GM12878 (cell line): ENCODE measurements around the gene EPS8. TPM values are rescaled to one million over a fixed set of nuclear protein-coding genes. Genes with fewer than 3 reads are reported as not detected.

Source experiments
- ATAC-seq: fragments of 200-7000 bp; cut with Tn5 transposase; 3 replicates; pipeline ENCODE4 v1.9.1; 2020; ENCODE audit warnings: mild to moderate bottlenecking, moderate library complexity
- BruUV-seq: library from RNA; stranded (reverse); fragments of 400-500 nt; replicated peaks from 2 replicates; lab custom pipeline; 2021; lab: Mats Ljungman, UMichigan
- CTCF ChIA-PET: fragments of 300-600 bp; sonication (Branson Sonifier 250); formaldehyde crosslinking; extraction: SDS; loops from one replicate; lab custom pipeline; 2021; ENCODE audit warnings: inconsistent platforms; lab: Yijun Ruan, JAX
- POLR2A ChIA-PET: fragments of 350-600 bp; formaldehyde crosslinking; extraction: SDS; loops from one replicate; lab custom pipeline; 2021; ENCODE audit warnings: inconsistent platforms; lab: Charles Lee
- RAD21 ChIA-PET: fragments of 300-600 bp; sonication (Branson Sonifier 250); formaldehyde crosslinking; loops from one replicate; lab custom pipeline; 2023; ENCODE audit warnings: antibody characterized with exemption; ENCODE audit not compliant: unreplicated experiment; lab: Charles Lee
- SMC1A ChIA-PET: fragments of 300-600 bp; sonication (Branson Sonifier 250); formaldehyde crosslinking; loops from one replicate; lab custom pipeline; 2023; ENCODE audit not compliant: unreplicated experiment, uncharacterized antibody; lab: Charles Lee
- DNase-seq: peaks from one replicate; pipeline ENCODE4 v3.0.0-alpha.2; 2011; ENCODE audit warnings: low read depth, low spot score
- FAIRE-seq: peaks from 3 replicates; lab custom pipeline; 2011; peaks lifted over from hg19 to GRCh38; lab: Jason Lieb, UNC
- H2AFZ ChIP-seq: 2 replicates; pipeline ENCODE4 v1.6.0; 2011; ENCODE audit warnings: low read depth, low read length, control low read depth; ENCODE audit not compliant: control insufficient read depth
- H3K27ac ChIP-seq: 2 replicates; pipeline ENCODE4 v1.5.1; 2011; ENCODE audit warnings: control low read depth; ENCODE audit not compliant: control insufficient read depth, insufficient read depth
- H3K27me3 ChIP-seq, 2 experiments: replicated peaks in 1 of 2; 2 replicates each; pipeline versions ENCODE4 v1.6.0 to v1.6.1; 2011; ENCODE audit warnings: low read length in 1 of 2; ENCODE audit not compliant: control insufficient read depth in 2 of 2, insufficient read depth in 2 of 2
- H3K36me3 ChIP-seq, 2 experiments: 2 replicates each; pipeline ENCODE4 v1.5.1; 2011; ENCODE audit warnings: low read length in 1 of 2; ENCODE audit not compliant: control insufficient read depth in 2 of 2, insufficient read depth in 2 of 2
- H3K4me1 ChIP-seq: 2 replicates; pipeline ENCODE4 v1.6.1; 2011; ENCODE audit warnings: mild to moderate bottlenecking, low read length, moderate library complexity, mixed read lengths; ENCODE audit not compliant: control insufficient read depth, insufficient read depth
- H3K4me2 ChIP-seq: 2 replicates; pipeline ENCODE4 v1.6.0; 2011; ENCODE audit warnings: control low read depth; ENCODE audit not compliant: control insufficient read depth, insufficient read depth
- H3K4me3 ChIP-seq: fragments of 200-600 bp; sonication (generic); 2 replicates; pipeline ENCODE4 v1.5.1; 2016
- H3K79me2 ChIP-seq: 2 replicates; pipeline ENCODE4 v1.6.0; 2011; ENCODE audit warnings: low read length; ENCODE audit not compliant: control insufficient read depth, insufficient read depth
- H3K9ac ChIP-seq: 2 replicates; pipeline ENCODE4 v1.8.0; 2011; ENCODE audit warnings: low read length, control low read depth, mixed read lengths; ENCODE audit not compliant: control insufficient read depth, insufficient read depth
- H3K9me3 ChIP-seq: replicated peaks from 3 replicates; pipeline ENCODE4 v1.5.1; 2011; ENCODE audit warnings: mild to moderate bottlenecking, low read length; ENCODE audit not compliant: control insufficient read depth, insufficient read depth
- H4K20me1 ChIP-seq: 2 replicates; pipeline ENCODE4 v1.6.0; 2011; ENCODE audit not compliant: control insufficient read depth, insufficient read depth
- BMI1 ChIP-seq: fragments of 450-650 bp; IDR thresholded peaks from 2 replicates; pipeline ENCODE4 v1.6.1; 2016; ENCODE audit warnings: mild to moderate bottlenecking, moderate library complexity, borderline replicate concordance
- ETV6 ChIP-seq, 2 experiments: fragments of 450-650 bp in 1 of 2; IDR thresholded peaks in 1 of 2; conservative IDR thresholded peaks in 1 of 2; 2 replicates each; pipeline ENCODE4 v1.6.1; 2014; ENCODE audit warnings: antibody characterized with exemption in 1 of 2, borderline replicate concordance in 1 of 2, low read depth in 1 of 2, mild to moderate bottlenecking in 1 of 2, moderate library complexity in 1 of 2
- FOXK2 ChIP-seq: fragments of 450-650 bp; IDR thresholded peaks from 2 replicates; pipeline ENCODE4 v1.6.1; 2017; ENCODE audit warnings: mild to moderate bottlenecking, moderate library complexity
- HCFC1 ChIP-seq: fragments of 150-350 bp; IDR thresholded peaks from 2 replicates; pipeline ENCODE4 v1.6.1; 2014; ENCODE audit warnings: low read length
- NFYA ChIP-seq: IDR thresholded peaks from 2 replicates; pipeline ENCODE4 v1.6.1; 2011; ENCODE audit warnings: low read depth, mild to moderate bottlenecking, low read length, improper control_type of control experiment, borderline replicate concordance
- NR2C1 ChIP-seq: fragments of 450-650 bp; IDR thresholded peaks from 2 replicates; pipeline ENCODE4 v1.6.1; 2017; ENCODE audit warnings: antibody characterized with exemption, mild to moderate bottlenecking, moderate library complexity
- RCOR1 ChIP-seq: conservative IDR thresholded peaks from 2 replicates; pipeline ENCODE4 v1.6.1; 2012; ENCODE audit warnings: low read depth, low read length, improper control_type of control experiment
- STAT1 ChIP-seq: fragments of 450-650 bp; conservative IDR thresholded peaks from 2 replicates; pipeline ENCODE4 v1.6.1; 2014; ENCODE audit warnings: antibody characterized with exemption, mild to moderate bottlenecking
- TBL1XR1 ChIP-seq: IDR thresholded peaks from 2 replicates; pipeline ENCODE4 v1.6.1; 2012; ENCODE audit warnings: low read depth, low read length, improper control_type of control experiment
- WGBS: methylation state at CpG from one replicate; pipeline ENCODE4 v1.1.6; 2016; ENCODE audit warnings: low lambda C conversion rate; ENCODE audit not compliant: insufficient replicate concordance, insufficient coverage; ENCODE audit errors: missing lambda C conversion rate; 5-methylcytosine and 5-hydroxymethylcytosine counted together
- in situ Hi-C: fragments of 300-500 bp; cut with MboI; formaldehyde crosslinking; loops from 9 replicates; pipeline ENCODE4 v1.14.3; 2018; ENCODE audit warnings: mixed read lengths
- intact Hi-C: fragments of 100-400 bp; cut with micrococcal nuclease; formaldehyde crosslinking; loops from one replicate; pipeline ENCODE4 v1.14.2; 2022; ENCODE audit not compliant: unreplicated experiment
- polyA plus RNA-seq, 11 experiments: library from polyadenylated mRNA; depleted of rRNA in 4 of 11; unstranded in 6 of 11; stranded (reverse) in 5 of 11; fragments of >200 nt; fragmentation: Nextera tagmentation in 4 of 11; fragmentation: Illumina TruSeq in 1 of 11; extraction: Ambion mirVana in 4 of 11; extraction: Trizol in 1 of 11; gene quantifications; 1 replicate in 1 of 11; 2 replicates in 10 of 11; pipeline versions ENCODE4 v1.2.1 to v1.2.3, GENCODE V29; 2011 to 2016; ENCODE audit warnings: inconsistent platforms in 2 of 11, missing spikeins in 2 of 11, low read depth in 1 of 11
- total RNA-seq, 4 experiments: library from RNA; depleted of rRNA in 3 of 4; stranded (reverse); fragments of >200 nt in 3 of 4; fragmentation: Illumina TruSeq in 1 of 4; extraction: Trizol in 1 of 4; gene quantifications; 2 replicates each; pipeline versions ENCODE4 v1.2.1 to v1.2.3, GENCODE V29; 2013 to 2021
- TF ChIP-seq, protein P1 (sequence below): fragments of 450-650 bp; IDR thresholded peaks from 2 replicates; pipeline ENCODE4 v1.6.1; 2017; ENCODE audit warnings: mild to moderate bottlenecking, moderate library complexity
- TF ChIP-seq, protein P2 (sequence below): fragments of 450-650 bp; IDR thresholded peaks from 2 replicates; pipeline ENCODE4 v1.6.1; 2017; ENCODE audit warnings: mild to moderate bottlenecking, low read depth, inconsistent platforms; ENCODE audit not compliant: poor library complexity, severe bottlenecking
- TF ChIP-seq, protein P3 (sequence below): fragments of 450-650 bp; formaldehyde crosslinking; IDR thresholded peaks from 2 replicates; pipeline ENCODE4 v1.4.0; 2020; ENCODE audit warnings: mild to moderate bottlenecking, moderate library complexity
- TF ChIP-seq, protein P4 (sequence below): IDR thresholded peaks from 2 replicates; pipeline ENCODE4 v1.6.1; 2012; ENCODE audit warnings: low read depth, low read length, improper control_type of control experiment

EPS8 gene
- total and polyA plus RNA-seq, 10 of the 15 experiments (the other 5 are each of a cell fraction or from before 2014, with no cell fraction given) = 1.3 to 127 (median 3.4) TPM

DNA sequence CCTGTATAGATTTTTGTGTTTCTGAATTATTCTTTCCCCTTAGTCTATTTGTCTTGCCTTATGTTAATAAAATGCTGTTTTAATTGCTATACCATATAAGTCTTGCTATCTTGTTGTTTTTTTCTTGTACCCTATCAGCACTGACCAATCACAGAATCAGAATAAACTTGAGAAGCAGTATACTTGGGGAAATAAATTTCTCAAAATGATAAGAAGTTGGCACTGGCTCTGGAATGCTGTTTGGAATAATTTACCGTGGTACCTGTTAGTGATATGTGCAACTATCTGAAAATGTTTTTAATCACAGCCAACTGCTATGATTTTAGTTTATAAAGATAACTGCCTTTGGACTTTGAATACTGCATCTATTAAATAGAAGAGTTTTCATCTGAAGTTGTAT, 37.9 kb upstream of the EPS8 start (continued):
- TF ChIP-seq, protein P1, sequence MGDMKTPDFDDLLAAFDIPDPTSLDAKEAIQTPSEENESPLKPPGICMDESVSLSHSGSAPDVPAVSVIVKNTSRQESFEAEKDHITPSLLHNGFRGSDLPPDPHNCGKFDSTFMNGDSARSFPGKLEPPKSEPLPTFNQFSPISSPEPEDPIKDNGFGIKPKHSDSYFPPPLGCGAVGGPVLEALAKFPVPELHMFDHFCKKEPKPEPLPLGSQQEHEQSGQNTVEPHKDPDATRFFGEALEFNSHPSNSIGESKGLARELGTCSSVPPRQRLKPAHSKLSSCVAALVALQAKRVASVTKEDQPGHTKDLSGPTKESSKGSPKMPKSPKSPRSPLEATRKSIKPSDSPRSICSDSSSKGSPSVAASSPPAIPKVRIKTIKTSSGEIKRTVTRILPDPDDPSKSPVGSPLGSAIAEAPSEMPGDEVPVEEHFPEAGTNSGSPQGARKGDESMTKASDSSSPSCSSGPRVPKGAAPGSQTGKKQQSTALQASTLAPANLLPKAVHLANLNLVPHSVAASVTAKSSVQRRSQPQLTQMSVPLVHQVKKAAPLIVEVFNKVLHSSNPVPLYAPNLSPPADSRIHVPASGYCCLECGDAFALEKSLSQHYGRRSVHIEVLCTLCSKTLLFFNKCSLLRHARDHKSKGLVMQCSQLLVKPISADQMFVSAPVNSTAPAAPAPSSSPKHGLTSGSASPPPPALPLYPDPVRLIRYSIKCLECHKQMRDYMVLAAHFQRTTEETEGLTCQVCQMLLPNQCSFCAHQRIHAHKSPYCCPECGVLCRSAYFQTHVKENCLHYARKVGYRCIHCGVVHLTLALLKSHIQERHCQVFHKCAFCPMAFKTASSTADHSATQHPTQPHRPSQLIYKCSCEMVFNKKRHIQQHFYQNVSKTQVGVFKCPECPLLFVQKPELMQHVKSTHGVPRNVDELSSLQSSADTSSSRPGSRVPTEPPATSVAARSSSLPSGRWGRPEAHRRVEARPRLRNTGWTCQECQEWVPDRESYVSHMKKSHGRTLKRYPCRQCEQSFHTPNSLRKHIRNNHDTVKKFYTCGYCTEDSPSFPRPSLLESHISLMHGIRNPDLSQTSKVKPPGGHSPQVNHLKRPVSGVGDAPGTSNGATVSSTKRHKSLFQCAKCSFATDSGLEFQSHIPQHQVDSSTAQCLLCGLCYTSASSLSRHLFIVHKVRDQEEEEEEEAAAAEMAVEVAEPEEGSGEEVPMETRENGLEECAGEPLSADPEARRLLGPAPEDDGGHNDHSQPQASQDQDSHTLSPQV = no peak
- TF ChIP-seq NFYA = no peak

DNA sequence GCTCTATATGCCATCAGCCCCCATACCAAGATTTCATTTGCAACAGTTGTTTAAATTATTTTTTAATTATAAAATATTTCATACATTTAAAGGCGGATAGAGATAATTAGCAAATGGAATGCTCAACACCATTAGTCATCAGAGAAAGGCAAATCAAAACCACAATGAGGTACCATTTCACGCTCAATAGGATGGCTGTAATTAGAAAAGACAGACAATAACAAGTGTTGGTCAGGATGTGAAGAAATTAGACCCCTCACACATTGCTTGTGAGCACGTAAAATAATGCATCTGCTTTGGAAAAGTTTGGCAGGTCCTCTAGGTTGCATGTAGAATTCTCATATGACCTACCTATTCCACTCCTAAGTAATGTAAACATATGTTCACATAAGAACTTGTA, 35.3 kb upstream of the EPS8 start:
- no peaks in the 10 kb centered on the region for H3K4me1 ChIP-seq
- H3K27ac ChIP-seq = no peak overlapping the region
- no peak overlapping the region for H3K9ac ChIP-seq
- DNase-seq (no peak), FAIRE-seq (no peak), ATAC-seq (no peak)
- no peaks in the 10 kb centered on the region for H3K79me2 ChIP-seq
- intact Hi-C loops = no loop called here
- RAD21 ChIA-PET = no interaction called here
- no peaks in the 10 kb centered on the region for H3K9me3 ChIP-seq
- in situ Hi-C loops = no loop called here
- BruUV-seq = no TSS peak
- H3K4me2 ChIP-seq = no peak overlapping the region
- TF ChIP-seq, protein P2, sequence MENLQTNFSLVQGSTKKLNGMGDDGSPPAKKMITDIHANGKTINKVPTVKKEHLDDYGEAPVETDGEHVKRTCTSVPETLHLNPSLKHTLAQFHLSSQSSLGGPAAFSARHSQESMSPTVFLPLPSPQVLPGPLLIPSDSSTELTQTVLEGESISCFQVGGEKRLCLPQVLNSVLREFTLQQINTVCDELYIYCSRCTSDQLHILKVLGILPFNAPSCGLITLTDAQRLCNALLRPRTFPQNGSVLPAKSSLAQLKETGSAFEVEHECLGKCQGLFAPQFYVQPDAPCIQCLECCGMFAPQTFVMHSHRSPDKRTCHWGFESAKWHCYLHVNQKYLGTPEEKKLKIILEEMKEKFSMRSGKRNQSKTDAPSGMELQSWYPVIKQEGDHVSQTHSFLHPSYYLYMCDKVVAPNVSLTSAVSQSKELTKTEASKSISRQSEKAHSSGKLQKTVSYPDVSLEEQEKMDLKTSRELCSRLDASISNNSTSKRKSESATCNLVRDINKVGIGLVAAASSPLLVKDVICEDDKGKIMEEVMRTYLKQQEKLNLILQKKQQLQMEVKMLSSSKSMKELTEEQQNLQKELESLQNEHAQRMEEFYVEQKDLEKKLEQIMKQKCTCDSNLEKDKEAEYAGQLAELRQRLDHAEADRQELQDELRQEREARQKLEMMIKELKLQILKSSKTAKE = no peak
- TF ChIP-seq, protein P3, sequence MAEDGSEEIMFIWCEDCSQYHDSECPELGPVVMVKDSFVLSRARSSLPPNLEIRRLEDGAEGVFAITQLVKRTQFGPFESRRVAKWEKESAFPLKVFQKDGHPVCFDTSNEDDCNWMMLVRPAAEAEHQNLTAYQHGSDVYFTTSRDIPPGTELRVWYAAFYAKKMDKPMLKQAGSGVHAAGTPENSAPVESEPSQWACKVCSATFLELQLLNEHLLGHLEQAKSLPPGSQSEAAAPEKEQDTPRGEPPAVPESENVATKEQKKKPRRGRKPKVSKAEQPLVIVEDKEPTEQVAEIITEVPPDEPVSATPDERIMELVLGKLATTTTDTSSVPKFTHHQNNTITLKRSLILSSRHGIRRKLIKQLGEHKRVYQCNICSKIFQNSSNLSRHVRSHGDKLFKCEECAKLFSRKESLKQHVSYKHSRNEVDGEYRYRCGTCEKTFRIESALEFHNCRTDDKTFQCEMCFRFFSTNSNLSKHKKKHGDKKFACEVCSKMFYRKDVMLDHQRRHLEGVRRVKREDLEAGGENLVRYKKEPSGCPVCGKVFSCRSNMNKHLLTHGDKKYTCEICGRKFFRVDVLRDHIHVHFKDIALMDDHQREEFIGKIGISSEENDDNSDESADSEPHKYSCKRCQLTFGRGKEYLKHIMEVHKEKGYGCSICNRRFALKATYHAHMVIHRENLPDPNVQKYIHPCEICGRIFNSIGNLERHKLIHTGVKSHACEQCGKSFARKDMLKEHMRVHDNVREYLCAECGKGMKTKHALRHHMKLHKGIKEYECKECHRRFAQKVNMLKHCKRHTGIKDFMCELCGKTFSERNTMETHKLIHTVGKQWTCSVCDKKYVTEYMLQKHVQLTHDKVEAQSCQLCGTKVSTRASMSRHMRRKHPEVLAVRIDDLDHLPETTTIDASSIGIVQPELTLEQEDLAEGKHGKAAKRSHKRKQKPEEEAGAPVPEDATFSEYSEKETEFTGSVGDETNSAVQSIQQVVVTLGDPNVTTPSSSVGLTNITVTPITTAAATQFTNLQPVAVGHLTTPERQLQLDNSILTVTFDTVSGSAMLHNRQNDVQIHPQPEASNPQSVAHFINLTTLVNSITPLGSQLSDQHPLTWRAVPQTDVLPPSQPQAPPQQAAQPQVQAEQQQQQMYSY (CRISPR knock-in tag) = no peak
- no peak for TF ChIP-seq FOXK2
- no peak for TF ChIP-seq NR2C1
- TF ChIP-seq BMI1 = no peak
- TF ChIP-seq HCFC1 = no peak
- no peak for TF ChIP-seq ETV6 (conservative IDR thresholded peaks at IDR 0.05 in 1 of 2, IDR thresholded peaks at IDR 0.05 in 1 of 2; ENCODE audit: borderline replicate concordance in 1 of 2, low read depth in 1 of 2)
- TF ChIP-seq RCOR1 = no peak
- no peak for TF ChIP-seq TBL1XR1
- TF ChIP-seq, protein P4, sequence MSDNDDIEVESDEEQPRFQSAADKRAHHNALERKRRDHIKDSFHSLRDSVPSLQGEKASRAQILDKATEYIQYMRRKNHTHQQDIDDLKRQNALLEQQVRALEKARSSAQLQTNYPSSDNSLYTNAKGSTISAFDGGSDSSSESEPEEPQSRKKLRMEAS = no peak
- TF ChIP-seq STAT1 = no peak
- CTCF ChIA-PET = no interaction called here
- WGBS = 40% methylated on average over 3 of the region's 3 CpGs
- H2AFZ ChIP-seq = no peak overlapping the region
- no peaks in the 10 kb centered on the region for H3K27me3 ChIP-seq
- H4K20me1 ChIP-seq = no peaks in the 10 kb centered on the region
- SMC1A ChIA-PET = no interaction called here
- no peaks in the 10 kb centered on the region for H3K36me3 ChIP-seq
- POLR2A ChIA-PET = no interaction called here
- no peak overlapping the region for H3K4me3 ChIP-seq
